MM.1S (cell line): ENCODE measurements around the gene SH3TC1.

Experiments
- CTCF ChIP-seq: fragments of 300-600 bp; sonication (generic); IDR thresholded peaks from 2 replicates; pipeline ENCODE4 v1.5.1; 2016; ENCODE audit warnings: antibody characterized with exemption, low read length, mixed read lengths
- EZH2 ChIP-seq: fragments of 300-600 bp; sonication (generic); optimal IDR thresholded peaks from 2 replicates; pipeline ENCODE3; 2017; ENCODE audit warnings: low read depth, mild to moderate bottlenecking, antibody characterized with exemption, low read length, mixed read lengths
- EZH2phosphoT487 ChIP-seq: fragments of 300-600 bp; sonication (generic); IDR thresholded peaks from 2 replicates; pipeline ENCODE4 v1.6.1; 2018; ENCODE audit warnings: antibody characterized with exemption, low read length

- TF ChIP-seq CTCF (no peak), EZH2 (no peak), EZH2phosphoT487 (no peak)
Observed at GRCh38 chr4:8285976-8286718, 87.1 kb downstream of the SH3TC1 start.
